Activated T-helper 2 cell treated with anti-CD3 and anti-CD28 coated beads, Interferon-gamma antibody, Interleukin-2, Interleukin-4, amounts not matched to agents 10 μg/mL and 5 μg/mL and 100 μg/mL, durations not matched to agents 14 hours and 24 hours and 36 hours (primary cell): ENCODE data around the gene SEMA3C. TPM values are rescaled to one million over a fixed set of nuclear protein-coding genes. Genes with fewer than 3 reads are reported as not detected.

Source experiments
- DNase-seq: peaks from one replicate; pipeline ENCODE4 v3.0.0; 2021; ENCODE audit warnings: low spot score
- H3K27ac Mint-ChIP-seq: one replicate; pipeline ENCODE4 v1.8.0; 2021; ENCODE audit warnings: mixed read lengths
- H3K27me3 Mint-ChIP-seq: one replicate; pipeline ENCODE4 v1.8.0; 2021; ENCODE audit warnings: low read depth, mixed read lengths
- H3K36me3 Mint-ChIP-seq: one replicate; pipeline ENCODE4 v1.8.0; 2021; ENCODE audit warnings: low read depth, mixed read lengths
- H3K4me1 Mint-ChIP-seq: one replicate; pipeline ENCODE4 v1.8.0; 2021; ENCODE audit warnings: low read depth, mixed read lengths
- H3K4me3 Mint-ChIP-seq: one replicate; pipeline ENCODE4 v1.8.0; 2021; ENCODE audit warnings: low read depth, mild to moderate bottlenecking, moderate library complexity, mixed read lengths
- H3K9me3 Mint-ChIP-seq: one replicate; pipeline ENCODE4 v1.8.0; 2021; ENCODE audit warnings: mixed read lengths
- intact Hi-C: fragments of 100-400 bp; cut with micrococcal nuclease; formaldehyde crosslinking; loops from one replicate; pipeline ENCODE4 v1.15.1; 2023
- total RNA-seq: library from RNA; stranded (reverse); gene quantifications from 2 replicates; pipeline ENCODE4 v1.2.3, GENCODE V29; 2022

SEMA3C gene
- total RNA-seq, 1 donor from 2014 or later, result not detected

DNA sequence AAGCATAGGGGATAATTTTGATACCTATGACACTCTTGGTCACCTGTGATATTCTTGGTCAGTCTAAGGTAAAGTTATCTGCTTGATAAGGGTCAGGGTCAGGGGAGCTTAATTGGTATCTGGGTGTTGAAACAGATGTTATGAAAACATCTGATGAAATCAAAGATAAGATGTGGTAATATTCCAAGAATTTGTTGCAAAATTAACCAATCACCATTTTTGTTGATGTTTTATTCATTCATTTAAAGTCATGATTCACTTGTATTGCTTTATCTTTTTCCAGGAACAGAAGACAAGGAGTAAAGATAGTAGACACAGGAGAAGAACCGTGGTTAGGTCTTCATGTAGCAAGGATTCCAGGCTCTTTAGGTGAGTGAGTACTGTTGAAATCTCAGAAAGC lies 103.1 kb downstream of the SEMA3C start:
- intact Hi-C loops, result no loop called here
- H3K4me1 Mint-ChIP-seq, result no peaks in the 10 kb centered on the region
- no peaks in the 10 kb centered on the region for H3K27me3 Mint-ChIP-seq
- no peak overlapping the region for H3K27ac Mint-ChIP-seq
- H3K36me3 Mint-ChIP-seq, result no peaks in the 10 kb centered on the region
- no peak for DNase-seq
- no peak overlapping the region for H3K4me3 Mint-ChIP-seq
- H3K9me3 Mint-ChIP-seq, result peaks cover 9% of the 10 kb centered on the region

DNA sequence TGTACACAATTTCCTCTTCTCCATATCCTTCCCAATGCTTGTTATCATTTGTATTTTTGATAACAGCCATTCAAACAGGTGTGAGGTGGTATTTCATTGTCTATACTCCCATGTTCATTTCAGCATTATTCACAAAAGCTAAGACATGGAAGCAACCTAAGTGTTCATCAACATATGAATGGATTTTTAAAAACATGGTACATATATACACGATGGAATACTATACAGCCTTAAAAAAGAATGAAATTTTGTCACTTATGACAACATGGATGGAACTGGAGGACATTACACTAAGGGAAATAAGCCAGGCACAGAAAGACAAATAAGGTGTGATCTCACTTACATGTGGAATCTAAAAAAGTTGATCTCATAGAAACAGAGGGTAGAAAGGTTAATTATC lies 109.3 kb downstream of the SEMA3C start:
- intact Hi-C loops, result no loop called here
- no peaks in the 10 kb centered on the region for H3K36me3 Mint-ChIP-seq
- no peak overlapping the region for H3K4me3 Mint-ChIP-seq
- no peak for DNase-seq
- H3K27me3 Mint-ChIP-seq, result no peaks in the 10 kb centered on the region
- no peak overlapping the region for H3K27ac Mint-ChIP-seq
- H3K4me1 Mint-ChIP-seq, result no peaks in the 10 kb centered on the region
- H3K9me3 Mint-ChIP-seq, result peaks cover 7% of the 10 kb centered on the region

DNA sequence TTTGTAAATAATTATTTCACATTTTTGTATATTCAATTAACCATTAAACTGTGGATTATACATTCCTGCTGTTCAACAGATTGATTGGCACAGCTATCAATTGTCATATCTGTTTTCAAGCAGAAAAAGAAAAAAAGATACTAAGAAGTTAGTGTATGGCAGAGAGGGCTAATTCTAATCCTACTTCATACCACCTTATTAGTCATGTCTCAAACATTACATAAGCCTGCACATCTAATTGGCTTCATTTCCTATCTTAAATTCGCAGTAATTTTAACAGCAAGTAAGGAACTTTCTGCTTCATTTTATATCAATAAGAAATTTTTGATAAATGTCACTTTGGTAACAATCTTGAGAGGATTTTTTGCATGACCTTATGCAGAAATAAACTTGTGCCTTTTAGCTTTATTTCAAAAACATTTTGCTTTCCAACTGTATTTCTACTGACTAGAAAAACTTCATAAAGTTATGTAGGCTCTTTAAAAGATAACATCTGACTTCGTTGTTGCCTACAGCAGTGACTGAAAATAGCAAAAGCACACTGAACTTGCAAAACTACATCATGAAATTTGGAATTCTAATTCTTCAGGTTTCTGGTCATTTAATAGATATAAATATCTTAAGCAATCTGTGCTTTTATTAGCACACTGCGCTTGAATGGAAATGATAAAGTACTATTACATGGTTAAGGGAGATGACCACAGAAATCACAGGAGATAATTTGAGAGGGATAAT lies 111.5 kb downstream of the SEMA3C start:
- H3K36me3 Mint-ChIP-seq, result no peaks in the 10 kb centered on the region
- peaks cover 4% of the 10 kb centered on the region for H3K9me3 Mint-ChIP-seq
- no peaks in the 10 kb centered on the region for H3K27me3 Mint-ChIP-seq
- no peak for DNase-seq
- H3K4me3 Mint-ChIP-seq, result no peak overlapping the region
- H3K4me1 Mint-ChIP-seq, result no peaks in the 10 kb centered on the region
- intact Hi-C loops, result no loop called here
- H3K27ac Mint-ChIP-seq, result no peak overlapping the region

DNA sequence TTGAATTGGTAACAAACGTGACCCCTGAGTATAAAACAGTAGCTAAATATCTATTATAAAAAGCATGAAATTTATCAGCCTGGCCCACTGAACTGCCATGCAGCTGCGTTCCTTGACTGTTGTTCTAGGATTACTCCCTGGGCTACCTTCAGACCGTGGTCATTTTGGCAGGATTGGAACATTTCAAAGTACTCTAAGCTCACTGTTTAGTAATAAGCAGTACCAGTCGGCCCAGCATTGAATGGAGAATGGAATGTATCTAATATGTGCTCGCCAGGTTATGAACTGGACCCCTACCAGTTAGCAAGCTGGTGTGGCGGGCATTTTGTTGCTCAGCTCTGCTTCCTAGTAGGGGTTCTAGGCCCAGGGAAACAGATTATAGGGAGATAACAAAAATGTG lies 112.2 kb downstream of the SEMA3C start:
- Mint-ChIP-seq H3K9me3 (peaks cover 4% of the 10 kb centered on the region), H3K4me3 (no peak overlapping the region), H3K4me1 (no peaks in the 10 kb centered on the region), H3K27me3 (no peaks in the 10 kb centered on the region), H3K27ac (no peak overlapping the region), H3K36me3 (no peaks in the 10 kb centered on the region)
- no peak for DNase-seq
- intact Hi-C loops, result no loop called here

DNA sequence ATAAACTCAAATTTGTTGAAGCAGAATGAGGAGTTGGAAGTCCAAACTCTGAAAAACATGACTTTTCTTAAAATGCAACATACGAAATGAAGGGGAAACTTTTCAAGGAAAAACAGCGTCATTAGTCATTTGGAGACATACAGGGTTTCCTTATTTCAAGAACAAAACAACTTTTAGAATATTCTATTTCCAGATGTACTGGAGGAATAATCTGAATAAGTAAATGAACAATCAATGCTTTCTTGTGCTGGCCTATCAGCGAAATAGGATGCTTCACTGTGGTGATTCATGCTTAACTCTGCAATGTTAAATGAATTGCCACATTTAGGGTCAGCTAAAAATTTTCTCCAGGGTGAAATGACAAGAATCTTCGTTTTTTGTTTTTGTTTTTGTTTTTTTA lies 114.3 kb downstream of the SEMA3C start:
- DNase-seq, result no peak
- Mint-ChIP-seq H3K27me3 (no peaks in the 10 kb centered on the region), H3K36me3 (no peaks in the 10 kb centered on the region), H3K4me3 (no peak overlapping the region), H3K27ac (no peak overlapping the region), H3K9me3 (peaks cover 2% of the 10 kb centered on the region), H3K4me1 (no peaks in the 10 kb centered on the region)
- intact Hi-C loops, result no loop called here

DNA sequence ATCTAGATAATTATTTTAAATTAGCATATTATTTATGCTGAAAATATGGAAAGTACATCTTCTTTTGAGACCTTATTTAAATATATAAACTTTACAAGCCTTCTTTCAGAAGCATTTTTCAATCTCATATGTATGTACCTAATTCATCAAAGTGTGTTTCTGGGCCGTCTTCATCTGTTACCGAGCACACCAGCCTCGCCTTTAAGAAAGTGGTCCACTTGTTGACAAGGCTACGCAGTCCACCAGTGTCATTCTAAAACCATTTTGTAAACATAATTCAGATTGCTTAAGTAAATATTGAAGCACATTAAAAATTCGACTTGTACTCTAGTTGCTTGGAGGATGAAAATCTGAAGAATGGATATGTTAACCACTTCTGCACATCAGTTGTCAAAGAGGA lies 116.3 kb downstream of the SEMA3C start:
- Mint-ChIP-seq H3K27me3 (no peaks in the 10 kb centered on the region), H3K9me3 (no peaks in the 10 kb centered on the region), H3K4me3 (no peak overlapping the region), H3K36me3 (no peaks in the 10 kb centered on the region), H3K27ac (no peak overlapping the region), H3K4me1 (no peaks in the 10 kb centered on the region)
- intact Hi-C loops, result no loop called here
- no peak for DNase-seq

DNA sequence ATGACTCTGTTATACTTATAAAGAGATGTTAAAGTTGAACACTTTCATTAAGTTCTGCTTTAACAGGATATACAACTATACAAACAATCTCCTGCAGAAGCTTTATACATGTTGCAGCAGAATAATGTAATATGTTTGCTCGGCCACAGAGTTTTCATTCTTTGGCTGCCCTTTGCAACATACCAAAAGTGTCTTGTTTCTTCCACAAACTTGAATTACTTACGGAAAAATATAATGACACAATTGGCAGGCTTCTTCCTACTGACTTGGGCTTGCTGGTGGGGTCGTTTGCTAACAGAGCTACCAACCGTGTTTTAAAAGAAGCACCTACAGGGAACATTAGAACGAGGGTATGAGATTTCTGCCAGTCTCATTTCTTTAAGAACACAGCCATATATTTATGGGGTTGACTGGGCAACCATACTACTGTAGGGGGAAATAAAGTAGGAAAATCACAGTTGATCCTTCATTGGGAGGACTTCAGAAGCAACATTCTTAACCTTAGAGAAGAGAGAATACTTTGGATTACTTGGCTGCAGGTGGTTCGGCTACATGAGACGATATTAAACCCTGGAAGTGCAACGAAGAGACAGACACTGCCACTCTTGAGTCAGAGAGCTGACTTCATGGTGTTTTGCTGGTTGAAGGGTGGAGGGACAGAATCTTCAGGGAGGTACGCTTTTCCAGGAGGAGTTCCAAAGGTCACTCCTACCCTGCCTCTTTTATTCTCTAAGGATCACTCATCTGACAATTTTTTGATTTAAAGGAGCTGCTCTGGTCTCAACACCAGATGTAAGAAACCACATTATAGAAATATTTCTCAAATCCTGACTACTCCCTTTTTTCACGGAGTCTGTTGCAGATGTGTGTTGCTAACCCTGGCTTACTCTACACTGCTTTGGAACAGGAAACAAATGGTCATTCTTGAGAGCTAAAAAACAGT lies 123.9 kb downstream of the SEMA3C start:
- H3K4me1 Mint-ChIP-seq, result no peaks in the 10 kb centered on the region
- no peak overlapping the region for H3K4me3 Mint-ChIP-seq
- no peaks in the 10 kb centered on the region for H3K36me3 Mint-ChIP-seq
- H3K27ac Mint-ChIP-seq, result no peak overlapping the region
- intact Hi-C loops, result no loop called here
- H3K9me3 Mint-ChIP-seq, result no peaks in the 10 kb centered on the region
- H3K27me3 Mint-ChIP-seq, result no peaks in the 10 kb centered on the region
- no peak for DNase-seq

DNA sequence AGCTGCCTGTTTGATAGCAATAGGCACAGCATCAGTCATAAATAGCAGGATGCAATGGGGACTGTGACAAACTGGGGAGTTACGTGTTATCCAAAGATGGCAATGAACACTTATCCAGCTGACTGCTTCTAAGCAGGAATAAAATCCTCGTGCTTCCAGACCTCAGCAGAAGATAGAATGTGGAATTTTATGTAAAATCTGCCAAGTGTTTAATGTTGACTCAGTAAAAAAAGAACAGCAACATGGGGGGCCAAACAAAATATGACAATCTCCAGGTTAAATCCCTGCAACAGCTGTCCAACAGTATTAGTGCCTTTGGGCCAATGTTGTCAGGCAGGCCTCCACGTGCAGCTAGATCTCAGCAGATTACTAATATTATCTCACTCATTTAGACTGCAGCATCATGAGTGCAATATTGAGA lies 127.3 kb downstream of the SEMA3C start:
- Mint-ChIP-seq H3K4me1 (no peaks in the 10 kb centered on the region), H3K36me3 (no peaks in the 10 kb centered on the region), H3K27me3 (no peaks in the 10 kb centered on the region), H3K27ac (no peak overlapping the region), H3K4me3 (no peak overlapping the region), H3K9me3 (no peaks in the 10 kb centered on the region)
- intact Hi-C loops, result no loop called here
- no peak for DNase-seq

DNA sequence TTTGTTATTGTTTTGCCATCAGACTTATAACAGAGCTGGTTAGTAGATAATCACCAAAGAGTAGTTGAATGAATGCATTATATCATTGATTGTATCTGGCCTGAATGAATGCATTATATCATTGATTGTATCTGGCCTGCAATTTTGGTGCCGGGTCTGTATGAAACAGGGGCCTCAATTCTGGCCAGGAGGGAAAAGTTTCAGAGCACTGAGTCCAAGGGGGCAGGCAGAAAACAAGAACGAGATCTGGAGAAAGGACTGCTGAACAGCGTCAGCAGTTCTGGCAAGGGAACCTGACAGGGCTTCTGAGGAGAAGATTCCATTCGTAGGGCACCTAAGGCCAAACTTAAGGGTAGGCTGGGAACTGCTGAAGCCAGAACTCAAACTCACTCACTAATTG lies 128.0 kb downstream of the SEMA3C start:
- Mint-ChIP-seq H3K4me1 (no peaks in the 10 kb centered on the region), H3K4me3 (no peak overlapping the region), H3K9me3 (no peaks in the 10 kb centered on the region), H3K27ac (no peak overlapping the region), H3K27me3 (no peaks in the 10 kb centered on the region), H3K36me3 (no peaks in the 10 kb centered on the region)
- intact Hi-C loops, result no loop called here
- no peak for DNase-seq

DNA sequence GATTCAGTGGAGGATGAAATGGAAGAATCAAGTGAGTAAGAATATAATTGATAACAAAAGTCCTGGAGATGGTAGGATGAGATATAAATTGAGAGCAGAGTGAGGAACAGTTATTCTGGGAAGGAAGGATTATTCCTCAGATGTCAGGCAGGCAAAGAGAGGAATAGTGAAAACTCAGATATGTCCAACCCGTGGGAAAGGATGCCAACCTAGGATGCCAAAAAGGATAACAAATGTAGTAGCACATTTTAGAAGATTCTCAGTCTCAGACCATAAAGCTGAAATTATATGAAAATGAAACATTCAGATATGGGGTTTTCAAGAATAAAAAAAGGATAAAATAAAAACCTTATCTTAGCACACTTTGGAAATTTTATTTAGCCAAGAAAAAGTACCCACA lies 131.1 kb downstream of the SEMA3C start:
- no peaks in the 10 kb centered on the region for H3K9me3 Mint-ChIP-seq
- H3K36me3 Mint-ChIP-seq, result no peaks in the 10 kb centered on the region
- no peak for DNase-seq
- no peak overlapping the region for H3K4me3 Mint-ChIP-seq
- intact Hi-C loops, result no loop called here
- H3K4me1 Mint-ChIP-seq, result no peaks in the 10 kb centered on the region
- no peak overlapping the region for H3K27ac Mint-ChIP-seq
- no peaks in the 10 kb centered on the region for H3K27me3 Mint-ChIP-seq

DNA sequence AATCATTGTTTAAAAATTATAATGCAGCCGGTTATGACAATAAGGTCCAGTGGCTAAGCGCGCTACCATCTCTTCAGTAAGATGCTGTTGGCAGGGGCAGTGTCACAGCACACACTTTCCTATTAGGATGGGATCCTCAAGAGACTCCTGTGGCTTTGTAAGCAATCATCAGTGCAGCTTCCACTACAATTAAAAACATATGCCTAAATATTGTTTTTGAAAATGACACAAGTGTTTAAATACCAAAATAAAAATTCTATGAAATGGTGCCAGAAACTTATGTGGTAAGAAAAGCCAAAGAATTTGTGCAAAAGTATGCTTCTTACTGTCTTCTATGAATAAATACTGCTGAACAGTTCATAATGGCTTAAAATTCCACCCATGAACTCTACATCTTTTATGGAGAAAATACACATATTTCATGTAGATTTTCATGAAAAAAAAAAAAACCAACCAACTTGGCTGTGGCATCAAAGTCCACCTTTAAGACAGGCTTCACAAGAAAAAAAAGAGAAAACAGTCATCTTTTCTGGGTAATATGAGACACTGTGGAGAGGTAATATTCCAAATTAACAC lies 132.8 kb downstream of the SEMA3C start:
- DNase-seq, result no peak
- Mint-ChIP-seq H3K36me3 (no peaks in the 10 kb centered on the region), H3K27me3 (no peaks in the 10 kb centered on the region), H3K9me3 (no peaks in the 10 kb centered on the region), H3K27ac (no peak overlapping the region), H3K4me3 (no peak overlapping the region), H3K4me1 (no peaks in the 10 kb centered on the region)
- intact Hi-C loops, result no loop called here

DNA sequence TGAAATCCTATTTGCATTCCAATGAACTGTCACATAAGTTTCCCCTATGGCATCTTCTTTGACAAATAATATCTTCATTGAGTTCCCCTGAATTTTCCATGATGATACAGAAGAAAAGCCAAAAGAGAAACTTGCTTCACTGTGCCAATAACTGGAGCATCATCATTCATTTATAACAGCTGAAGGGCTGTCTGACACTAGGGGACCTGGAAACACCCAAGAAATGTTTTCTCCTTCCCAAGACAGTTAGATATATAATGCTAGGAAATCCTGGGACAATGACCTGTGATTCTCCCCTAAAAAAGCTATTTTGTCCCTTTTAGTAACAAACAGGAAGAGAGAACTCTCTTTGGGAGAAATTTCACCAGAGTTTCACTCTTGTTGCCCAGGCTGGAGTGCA lies 133.6 kb downstream of the SEMA3C start:
- DNase-seq, result no peak
- Mint-ChIP-seq H3K27ac (no peak overlapping the region), H3K9me3 (no peaks in the 10 kb centered on the region), H3K4me3 (no peak overlapping the region), H3K36me3 (no peaks in the 10 kb centered on the region), H3K4me1 (no peaks in the 10 kb centered on the region), H3K27me3 (no peaks in the 10 kb centered on the region)
- intact Hi-C loops, result no loop called here
